BLaER1 (cell line): Measurements from ENCODE around the gene PRRT1.
"Not testable (repeated sequence)": the region's sequence is repeated elsewhere in the genome, so short reads cannot be mapped to it uniquely, and the experiment has no call there.

ENCODE experiments used
- H3K27ac ChIP-seq: shearing (Covaris generic); formaldehyde crosslinking; 2 replicates; pipeline ENCODE4 v1.8.1; 2022
- H3K27me3 ChIP-seq: shearing (Covaris generic); formaldehyde crosslinking; 2 replicates; pipeline ENCODE4 v1.8.1; 2022
- H3K36me3 ChIP-seq: shearing (Covaris generic); formaldehyde crosslinking; 2 replicates; pipeline ENCODE4 v1.8.1; 2022
- H3K4me1 ChIP-seq: shearing (Covaris generic); formaldehyde crosslinking; 2 replicates; pipeline ENCODE4 v1.8.1; 2022
- H3K4me2 ChIP-seq: shearing (Covaris generic); formaldehyde crosslinking; 2 replicates; pipeline ENCODE4 v1.8.1; 2022
- H3K4me3 ChIP-seq: shearing (Covaris generic); formaldehyde crosslinking; 2 replicates; pipeline ENCODE4 v1.8.1; 2022
- H3K9ac ChIP-seq: shearing (Covaris generic); formaldehyde crosslinking; 2 replicates; pipeline ENCODE4 v1.8.1; 2022
- H3K9me3 ChIP-seq: shearing (Covaris generic); formaldehyde crosslinking; 2 replicates; pipeline ENCODE4 v1.8.1; 2022
- H4K20me1 ChIP-seq: shearing (Covaris generic); formaldehyde crosslinking; 2 replicates; pipeline ENCODE4 v1.8.1; 2022
- Cebpa-rat ChIP-seq: shearing (Covaris generic); IDR thresholded peaks from 2 replicates; pipeline ENCODE4 v1.8.1; 2022

PRRT1 gene

DNA sequence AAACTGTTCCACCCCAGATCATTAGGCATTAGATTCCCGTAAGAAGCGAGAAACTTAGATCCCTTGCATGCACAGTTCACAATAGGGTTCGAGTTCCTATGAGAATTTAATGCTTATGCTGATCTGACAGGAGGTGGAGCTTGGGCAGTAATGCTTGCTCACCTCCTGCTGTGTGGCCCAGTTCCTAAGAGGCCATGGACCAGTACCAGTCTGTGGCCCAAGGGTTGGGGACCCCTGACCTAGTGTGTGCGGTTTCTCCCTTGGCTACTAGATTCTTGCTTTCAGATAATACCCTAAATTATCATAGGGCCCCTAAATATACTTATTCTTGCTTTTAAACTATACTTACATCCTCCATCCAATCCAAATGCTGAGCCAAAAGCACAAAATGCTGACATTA is 42.6 kb upstream of the PRRT1 start:
- TF ChIP-seq Cebpa-rat = no peak
- peak overlapping the region; percentile 99 for H3K4me2 ChIP-seq
- H3K4me1 ChIP-seq = peaks cover 58% of the 10 kb centered on the region
- peak overlapping the region; percentile 79 for H3K27ac ChIP-seq
- no peaks in the 10 kb centered on the region for H3K36me3 ChIP-seq
- H3K4me3 ChIP-seq = peak overlapping the region; percentile 72; the same call in 1 of the 2 replicates
- H4K20me1 ChIP-seq = no peaks in the 10 kb centered on the region
- H3K9me3 ChIP-seq = no peaks in the 10 kb centered on the region
- H3K9ac ChIP-seq = peak overlapping the region; percentile 81; the same call in 1 of the 2 replicates
- H3K27me3 ChIP-seq = no peaks in the 10 kb centered on the region

DNA sequence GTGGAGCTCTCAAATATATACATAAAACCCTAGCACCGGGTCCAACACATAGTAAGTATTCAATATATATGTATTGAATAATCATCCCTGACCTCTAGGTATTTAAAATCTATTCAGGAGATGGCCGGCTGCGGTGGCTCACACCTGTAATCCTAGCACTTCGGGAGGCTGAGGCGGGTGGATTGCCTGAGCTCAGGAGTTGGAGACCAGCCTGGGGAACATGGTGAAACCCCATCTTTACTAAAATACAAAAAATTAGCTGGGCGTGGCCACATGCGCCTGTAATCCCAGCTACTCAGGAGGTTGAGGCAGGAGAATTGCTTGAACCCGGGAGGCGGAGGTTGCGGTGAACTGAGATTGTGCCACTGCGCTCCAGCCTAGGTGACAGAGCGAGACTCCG is 41.4 kb upstream of the PRRT1 start:
- H3K36me3 ChIP-seq, H3K9me3 ChIP-seq, H4K20me1 ChIP-seq, H3K27me3 ChIP-seq: not testable (repeated sequence)
- peaks cover 70% of the 10 kb centered on the region for H3K4me1 ChIP-seq
- peak overlapping the region; percentile 80 for H3K4me3 ChIP-seq
- peak overlapping the region; percentile 85 for H3K9ac ChIP-seq
- H3K4me2 ChIP-seq = peak overlapping the region; percentile 99
- H3K27ac ChIP-seq = peak overlapping the region; percentile 95

DNA sequence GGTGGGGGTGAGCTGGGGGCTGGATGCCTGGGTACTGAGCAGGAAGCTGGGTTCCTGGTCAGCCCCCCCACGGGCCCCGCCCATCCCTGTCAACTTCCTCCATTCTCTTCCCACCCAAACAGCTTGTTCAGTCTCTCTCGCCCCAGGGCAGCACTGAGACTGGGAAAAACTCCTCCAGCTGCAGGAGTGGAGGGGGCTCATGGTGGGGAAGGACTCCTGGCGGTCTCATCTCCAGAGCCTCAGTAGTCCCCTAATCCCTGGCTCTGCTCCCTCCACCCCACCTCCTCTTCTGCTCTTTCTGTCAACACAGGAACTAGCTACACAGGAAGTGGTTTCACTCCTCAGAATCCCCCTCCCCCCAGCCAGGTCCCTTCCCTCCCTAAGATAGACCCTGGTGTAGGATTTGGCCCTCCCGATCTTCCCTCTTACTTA is 40.9 kb upstream of the PRRT1 start, which contains the start of gene GPSM3:
GPSM3 (minus strand) TSS at position 36 of the 432 bp plus-strand sequence. CDS start 130 bp downstream, outside the sequence.
- peak within 1 kb of the TSS; percentile 99 for H3K4me2 ChIP-seq
- H3K27ac ChIP-seq = peak within 1 kb of the TSS; percentile 95
- no peaks in the 10 kb centered on the region for H3K27me3 ChIP-seq
- peak within 1 kb of the TSS; percentile 85 for H3K9ac ChIP-seq
- H3K4me1 ChIP-seq = peaks cover 75% of the 10 kb centered on the region
- peaks cover 8% of the 10 kb centered on the region for H3K36me3 ChIP-seq
- H4K20me1 ChIP-seq = no peaks in the 10 kb centered on the region
- no peaks in the 10 kb centered on the region for H3K9me3 ChIP-seq
- H3K4me3 ChIP-seq = peak within 1 kb of the TSS; percentile 80
- TF ChIP-seq Cebpa-rat = no peak

DNA sequence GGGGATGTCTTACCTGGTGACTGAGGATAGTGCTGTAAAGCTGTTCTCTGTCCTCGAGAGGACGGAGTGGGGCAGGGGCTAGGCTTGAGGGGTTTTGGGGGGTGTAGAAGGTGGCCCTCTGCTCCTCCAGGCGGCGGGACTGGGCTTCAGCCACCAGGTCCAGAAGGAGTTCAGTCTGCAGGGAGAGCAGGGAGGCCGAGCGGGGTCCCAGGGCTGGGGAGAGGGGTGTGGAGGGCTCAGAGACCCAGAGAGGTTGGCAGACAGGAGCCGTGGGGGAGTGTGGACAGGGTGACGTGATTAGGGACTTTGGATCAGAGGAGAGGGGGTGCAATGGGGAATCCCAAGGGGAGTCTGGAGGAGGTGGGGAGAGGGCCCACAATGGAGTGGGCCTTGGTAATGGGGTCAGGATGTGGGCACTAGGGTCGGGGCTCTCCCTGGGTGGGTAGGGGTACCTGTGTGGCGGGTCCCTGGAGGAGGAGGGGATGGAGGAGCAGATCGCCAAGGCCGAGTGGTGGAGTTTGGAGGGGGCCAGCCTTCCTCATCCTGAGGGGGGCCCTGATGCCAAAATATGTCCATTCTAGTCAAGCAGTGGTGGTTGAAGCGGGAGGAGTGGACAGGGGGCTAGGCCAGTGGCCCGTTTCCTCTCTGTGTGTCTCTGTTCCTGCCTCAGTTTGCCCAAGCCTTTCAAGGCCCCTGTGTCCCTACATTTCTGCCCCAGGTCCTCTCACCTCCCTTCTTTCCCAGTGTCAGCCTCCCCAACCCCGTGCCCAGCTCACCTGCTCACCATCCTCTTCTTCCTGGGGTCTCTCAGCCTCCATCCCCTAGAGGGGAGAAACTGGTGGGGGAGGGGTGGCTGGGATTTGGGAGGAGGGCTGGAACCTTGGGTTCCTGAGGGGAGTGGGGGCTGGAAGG is 40.2 kb upstream of the PRRT1 start:
- Histone ChIP-seq H4K20me1 (no peaks in the 10 kb centered on the region), H3K27me3 (no peaks in the 10 kb centered on the region), H3K9me3 (no peaks in the 10 kb centered on the region), H3K36me3 (peaks cover 14% of the 10 kb centered on the region), H3K27ac (peak overlapping the region; percentile 95), H3K4me1 (peaks cover 75% of the 10 kb centered on the region), H3K9ac (peak overlapping the region; percentile 85), H3K4me3 (peak overlapping the region; percentile 80), H3K4me2 (peak overlapping the region; percentile 99)
- TF ChIP-seq Cebpa-rat = no peak

DNA sequence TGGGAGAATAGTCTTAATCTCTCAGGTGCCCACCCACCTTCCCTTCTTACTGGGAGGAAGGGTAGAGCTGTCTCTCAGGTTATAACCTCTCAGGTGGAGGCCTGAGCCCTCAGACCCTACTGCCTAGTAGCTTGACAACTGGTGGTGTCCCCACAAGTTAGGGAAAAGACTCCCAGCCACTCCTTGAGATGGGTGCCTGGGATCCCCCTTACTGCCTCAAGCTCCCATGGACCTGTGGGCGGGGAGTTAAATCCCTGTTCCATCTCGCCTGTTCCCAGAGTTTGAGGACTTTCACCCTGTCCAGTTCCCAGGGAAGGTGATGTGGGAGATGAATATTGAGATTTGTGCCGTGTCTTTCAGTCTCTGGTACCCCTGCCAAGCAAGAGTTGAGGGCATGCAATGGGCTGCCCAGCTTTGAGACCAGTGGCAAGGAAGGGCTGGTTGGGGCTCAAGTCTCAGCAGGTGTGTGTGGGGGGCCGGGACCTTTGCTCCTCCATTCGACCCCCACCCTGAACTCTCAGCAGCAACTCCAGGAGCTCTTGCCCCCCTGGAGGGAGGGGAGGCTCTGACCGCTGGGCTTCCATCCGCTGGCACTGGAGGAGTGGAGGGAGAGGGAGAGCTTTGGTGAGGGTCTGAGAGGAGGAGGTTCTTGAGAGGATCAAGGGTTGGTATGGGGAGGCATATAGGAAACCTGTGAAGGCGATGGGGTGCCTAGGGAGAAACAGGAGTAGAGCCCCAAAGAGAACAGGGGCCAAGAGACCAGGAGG is 39.4 kb upstream of the PRRT1 start:
- Histone ChIP-seq H3K4me3 (peak overlapping the region; percentile 80), H3K9me3 (no peaks in the 10 kb centered on the region), H3K27me3 (no peaks in the 10 kb centered on the region), H3K9ac (peak overlapping the region; percentile 85), H3K4me1 (peaks cover 76% of the 10 kb centered on the region), H4K20me1 (no peaks in the 10 kb centered on the region; the same call in 1 of the 2 replicates), H3K27ac (peak overlapping the region; percentile 95), H3K4me2 (peak overlapping the region; percentile 99), H3K36me3 (peaks cover 23% of the 10 kb centered on the region)
- no peak for TF ChIP-seq Cebpa-rat

DNA sequence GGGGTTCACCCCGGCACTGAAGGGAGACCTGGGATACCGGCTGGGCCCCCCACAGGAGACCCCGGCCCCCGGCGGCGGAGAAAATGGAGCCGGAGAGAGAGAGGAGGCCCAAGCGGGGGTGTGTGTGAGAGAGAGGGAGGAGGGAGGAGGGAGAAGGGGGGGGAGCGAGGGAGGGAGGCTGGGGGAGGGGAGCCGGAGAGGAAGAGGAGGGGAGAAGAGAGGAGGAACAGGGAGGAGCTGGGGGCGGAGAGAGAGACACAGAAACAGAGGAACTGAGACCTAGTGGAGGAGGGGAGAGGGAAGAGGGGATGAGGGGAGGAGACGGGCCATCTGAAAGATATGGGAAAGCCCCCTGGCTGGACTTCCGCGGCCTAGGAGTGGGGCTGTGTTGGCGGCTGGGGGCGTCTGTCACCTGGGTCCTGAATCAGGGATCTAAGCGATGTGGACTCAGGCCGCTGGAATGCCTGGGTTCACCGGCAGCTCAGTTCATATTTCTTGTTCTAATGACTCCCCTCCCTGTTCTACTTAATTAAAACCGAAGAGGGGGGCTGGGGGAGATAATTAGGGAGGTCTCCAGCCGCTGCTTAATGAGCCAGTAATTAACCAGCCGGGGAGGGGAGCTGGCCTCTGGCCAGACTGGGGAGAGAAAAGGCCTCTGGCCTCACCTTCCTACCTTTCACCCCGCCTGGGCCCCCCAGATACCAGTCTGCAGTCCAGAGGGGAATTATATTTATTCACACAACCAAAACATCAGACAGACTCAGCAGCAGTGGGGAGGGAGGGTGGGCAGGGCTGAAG is 38.5 kb upstream of the PRRT1 start, which contains the start of gene PBX2:
PBX2 (minus strand) TSS at position 149 of the 798 bp plus-strand sequence. CDS start 287 bp downstream, outside the sequence.
- Histone ChIP-seq H3K9ac (peak within 1 kb of the TSS; percentile 95), H4K20me1 (no peaks in the 10 kb centered on the region; the same call in 1 of the 2 replicates), H3K27me3 (no peaks in the 10 kb centered on the region), H3K36me3 (peaks cover 26% of the 10 kb centered on the region), H3K4me3 (peak within 1 kb of the TSS; percentile 80), H3K4me2 (peak within 1 kb of the TSS; percentile 99), H3K27ac (peak within 1 kb of the TSS; percentile 95), H3K9me3 (no peaks in the 10 kb centered on the region), H3K4me1 (peaks cover 76% of the 10 kb centered on the region)
- no peak for TF ChIP-seq Cebpa-rat

DNA sequence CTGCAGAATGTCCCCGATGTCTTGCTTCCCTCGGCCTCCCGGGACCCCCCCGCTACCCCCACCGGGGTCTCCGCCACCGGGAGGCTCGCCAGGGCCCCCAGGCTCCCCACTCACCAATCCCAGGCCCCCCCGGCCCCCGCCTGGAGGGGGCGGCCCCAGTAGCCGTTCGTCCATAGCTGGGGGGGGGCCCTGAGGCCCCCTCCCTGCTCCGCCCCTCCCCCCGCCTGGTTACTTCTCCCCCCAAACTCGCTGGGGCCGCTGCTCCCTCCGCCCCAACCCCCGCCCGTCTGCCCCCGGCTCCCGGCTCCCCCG is 38.0 kb upstream of the PRRT1 start:
- Histone ChIP-seq H3K4me3 (peak overlapping the region; percentile 80), H3K36me3 (peaks cover 26% of the 10 kb centered on the region), H3K9ac (peak overlapping the region; percentile 95), H3K4me1 (peaks cover 70% of the 10 kb centered on the region), H3K4me2 (peak overlapping the region; percentile 98), H3K9me3 (no peaks in the 10 kb centered on the region), H4K20me1 (no peaks in the 10 kb centered on the region; the same call in 1 of the 2 replicates), H3K27ac (peak overlapping the region; percentile 94), H3K27me3 (no peaks in the 10 kb centered on the region)
- TF ChIP-seq Cebpa-rat = no peak

DNA sequence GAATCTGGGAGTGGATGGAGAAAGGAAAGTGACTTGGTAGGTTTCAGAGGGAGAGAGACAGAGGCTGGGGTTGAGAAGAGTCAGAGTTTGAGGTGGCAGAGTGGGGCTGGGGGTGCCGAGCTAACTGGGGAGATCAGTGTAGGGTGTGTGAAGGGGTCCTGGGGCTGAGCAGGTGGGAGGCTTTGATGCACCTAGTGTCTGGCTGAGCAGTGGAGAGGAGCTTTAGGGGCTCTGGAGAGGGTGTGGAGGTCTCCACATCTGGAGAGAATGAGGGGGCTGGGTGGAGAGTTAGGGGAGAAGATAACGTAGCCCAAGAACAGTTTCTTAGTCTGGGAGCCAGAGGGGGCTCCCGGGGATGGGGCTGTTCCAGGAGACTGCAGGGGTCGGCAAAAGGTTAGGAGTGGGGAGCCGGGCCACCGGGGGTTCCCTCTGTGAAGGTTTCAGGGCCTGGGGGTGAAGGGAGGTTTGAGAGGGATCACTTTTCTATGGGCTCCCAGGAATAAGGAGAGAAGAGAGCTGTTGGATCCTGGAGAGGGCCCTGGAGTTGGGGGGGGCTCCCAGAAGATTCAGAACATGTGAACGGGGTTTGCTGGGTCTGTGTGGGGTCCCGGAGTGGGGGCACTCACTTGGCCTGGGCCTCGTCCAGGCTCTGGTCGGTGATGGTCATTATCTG is 37.5 kb upstream of the PRRT1 start:
- H3K36me3 ChIP-seq = peaks cover 28% of the 10 kb centered on the region
- H3K4me3 ChIP-seq = peak overlapping the region; percentile 80
- no peaks in the 10 kb centered on the region; the same call in 1 of the 2 replicates for H4K20me1 ChIP-seq
- H3K9me3 ChIP-seq = no peaks in the 10 kb centered on the region
- H3K27ac ChIP-seq = peak overlapping the region; percentile 94
- H3K4me1 ChIP-seq = peaks cover 66% of the 10 kb centered on the region
- H3K9ac ChIP-seq = peak overlapping the region; percentile 95
- peak overlapping the region; percentile 98 for H3K4me2 ChIP-seq
- no peaks in the 10 kb centered on the region for H3K27me3 ChIP-seq
- TF ChIP-seq Cebpa-rat = no peak
